Gastroesophageal sphincter (tissue), 3 donors: ENCODE data around the gene KRT32.

ENCODE experiments used
- CTCF ChIP-seq, 4 experiments: fragments of 200-600 bp in 2 of 4; fragments of 450-650 bp in 2 of 4; sonication (generic) in 1 of 4; IDR thresholded peaks; one replicate each; pipeline ENCODE4 v1.5.1; 2017 to 2019; ENCODE audit warnings: antibody characterized with exemption in 4 of 4, mild to moderate bottlenecking in 2 of 4, moderate library complexity in 2 of 4
- POLR2A ChIP-seq, 2 donors: fragments of 450-650 bp; IDR thresholded peaks; one replicate each; pipeline ENCODE4 v1.6.1; 2017; ENCODE audit warnings: antibody characterized with exemption in 2 of 2, mild to moderate bottlenecking in 2 of 2, moderate library complexity in 1 of 2
- POLR2AphosphoS5 ChIP-seq: sonication (generic); formaldehyde crosslinking; IDR thresholded peaks from one replicate; pipeline ENCODE4 v1.6.1; 2017; ENCODE audit warnings: antibody characterized with exemption

GRCh38 chr17:41429667-41430066 is 37.5 kb downstream of the KRT32 start:
- TF ChIP-seq CTCF (IDR thresholded peaks at IDR 0.05) (no peak), POLR2A (IDR thresholded peaks at IDR 0.05) (no peak), POLR2AphosphoS5 (no peak)
